Vagina (tissue), 2 donors: ENCODE measurements around the gene MEGF10.

Experiments
- CTCF ChIP-seq, 3 experiments: fragments of 450-650 bp in 2 of 3; fragments of 200-600 bp in 1 of 3; sonication (generic) in 1 of 3; IDR thresholded peaks; one replicate each; pipeline ENCODE4 v1.5.1; 2017 to 2019; ENCODE audit warnings: antibody characterized with exemption in 3 of 3, mild to moderate bottlenecking in 2 of 3, moderate library complexity in 2 of 3
- POLR2A ChIP-seq, 2 donors: fragments of 450-650 bp; IDR thresholded peaks; one replicate each; pipeline ENCODE4 v1.6.1; 2017; ENCODE audit warnings: antibody characterized with exemption in 2 of 2, mild to moderate bottlenecking in 2 of 2, moderate library complexity in 2 of 2

GRCh38 chr5:127299678-127300077, 9.1 kb downstream of the MEGF10 start:
- TF ChIP-seq CTCF (IDR thresholded peaks at IDR 0.05): no peak
- TF ChIP-seq POLR2A (IDR thresholded peaks at IDR 0.05): no peak
